ENCODE measurements around the gene PPP1R9B.

The PPP1R9B gene

GRCh38 chr17:50103252-50103651 is 47.2 kb downstream of the PPP1R9B start:
- FAIRE-seq: no peak

- no peak for FAIRE-seq
These were observed 48.1 kb downstream of the PPP1R9B start for GRCh38 chr17:50102164-50102991.

DNA sequence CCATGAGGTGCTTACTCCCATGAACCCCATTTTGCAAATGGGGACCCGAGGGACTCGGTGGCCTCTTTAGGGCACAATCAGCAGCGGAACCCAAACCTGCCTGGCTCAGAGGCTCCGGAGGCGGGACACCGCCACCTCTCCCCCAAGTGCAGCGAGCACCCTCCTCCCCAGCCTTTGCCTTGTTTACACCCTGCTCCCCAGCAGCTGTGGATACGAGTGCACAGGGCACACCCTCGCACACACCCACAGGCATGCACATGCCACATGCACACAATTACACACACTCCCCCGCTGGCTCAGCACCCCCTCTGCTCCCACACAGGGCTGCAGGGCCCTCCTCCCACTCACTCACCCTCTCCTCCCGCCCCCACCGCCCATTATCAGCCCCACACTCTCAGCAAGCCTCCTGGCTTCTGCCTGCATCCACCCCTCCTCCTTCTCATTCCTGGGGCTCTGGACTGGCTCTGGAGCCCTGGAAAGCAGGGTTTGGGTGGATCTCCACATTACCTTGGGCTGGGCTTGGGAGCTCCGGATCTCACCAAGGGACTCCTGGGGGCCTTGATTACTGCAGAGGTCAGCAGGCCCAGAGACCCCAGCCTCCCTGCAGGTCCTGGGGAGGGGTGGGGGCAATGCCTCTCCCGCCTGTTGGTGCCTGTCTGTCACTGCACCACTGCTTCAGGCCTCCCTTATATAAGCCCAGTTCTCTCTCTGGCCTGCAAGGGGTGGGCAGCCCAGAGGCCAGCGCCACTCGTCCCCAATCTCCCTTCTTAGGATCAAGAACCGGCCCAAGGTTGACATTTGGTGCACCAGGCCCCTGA is 48.9 kb downstream of the PPP1R9B start:
- no peak for FAIRE-seq

DNA sequence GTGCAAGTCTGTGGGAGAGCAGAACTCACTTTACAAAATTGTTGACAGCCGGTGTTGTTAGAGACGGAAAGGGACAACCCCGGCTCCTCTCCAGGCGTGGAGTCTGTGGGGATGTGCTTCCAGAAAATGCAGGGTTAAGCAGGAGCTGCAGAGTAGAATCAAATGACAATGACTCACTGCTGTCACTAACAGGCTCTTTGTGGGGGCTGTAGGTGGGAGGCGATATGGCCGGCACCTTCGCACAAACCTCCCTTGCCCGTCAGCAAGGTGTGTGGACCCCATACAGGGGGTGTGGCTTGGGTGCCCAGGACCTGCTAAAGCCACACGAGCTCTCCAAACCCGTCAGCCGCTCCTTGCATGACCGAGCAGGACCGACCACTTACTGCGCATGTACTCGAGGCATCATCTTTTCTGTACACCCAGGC is 49.5 kb downstream of the PPP1R9B start:
- no peak for FAIRE-seq

DNA sequence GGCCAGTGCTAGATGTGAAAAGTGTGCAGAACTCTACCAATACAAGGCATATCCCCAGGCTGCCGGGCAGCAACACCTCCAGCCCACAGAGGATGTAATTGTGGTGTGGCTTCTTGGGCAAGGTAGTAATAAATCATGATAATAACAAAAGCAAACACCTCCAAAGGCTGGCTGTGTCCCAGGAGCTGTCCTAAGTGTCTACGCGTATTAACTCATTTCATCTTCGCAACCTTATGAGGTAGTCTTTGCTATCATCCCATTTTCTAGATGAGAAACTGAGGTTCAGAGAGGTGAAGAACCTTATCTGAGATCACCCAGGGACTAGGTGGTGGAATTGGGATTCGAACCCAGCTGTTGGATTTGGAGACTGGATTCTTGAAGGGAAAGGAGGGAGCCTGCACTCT is 50.0 kb downstream of the PPP1R9B start:
- FAIRE-seq: peak; percentile 24

DNA sequence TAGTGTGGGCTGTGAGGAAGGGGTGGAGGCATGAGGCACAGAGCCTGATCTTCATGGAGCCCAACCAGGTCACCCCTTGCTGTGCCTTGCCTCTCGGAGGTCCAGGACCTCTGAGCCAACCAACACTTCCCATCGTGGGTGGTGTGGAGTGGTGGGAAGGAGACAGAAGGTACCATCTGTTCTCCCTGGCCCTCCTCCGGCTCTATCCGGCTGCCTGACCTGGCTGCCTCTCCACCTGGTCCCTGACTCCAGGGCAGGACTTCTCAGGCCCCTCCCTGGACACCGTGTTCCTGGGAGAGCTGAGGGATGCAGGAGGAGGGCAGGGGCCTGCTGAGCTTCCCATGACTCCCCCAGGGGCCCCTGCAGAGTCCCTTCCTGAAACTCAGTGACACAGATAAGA is 51.5 kb downstream of the PPP1R9B start:
- FAIRE-seq: no peak

DNA sequence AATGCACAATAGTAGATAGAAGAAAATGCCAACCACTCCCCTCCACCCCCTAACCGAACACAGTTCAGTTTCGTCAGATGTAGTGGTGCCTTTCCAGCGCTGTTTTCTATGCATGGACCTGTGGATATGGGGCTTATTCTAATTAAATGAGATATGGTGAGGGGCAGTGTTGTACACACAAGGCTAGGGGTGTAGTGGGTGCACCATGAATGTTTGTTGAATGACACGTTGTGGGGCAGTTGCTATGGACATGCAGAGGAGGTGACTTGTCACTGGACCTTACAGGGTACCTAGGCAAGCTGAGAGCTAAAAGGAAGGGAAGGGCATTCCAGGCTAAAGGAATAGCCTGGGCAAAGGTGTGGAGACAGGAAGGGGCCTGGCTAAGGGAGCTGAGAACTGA is 51.9 kb downstream of the PPP1R9B start:
- FAIRE-seq: no peak

GRCh38 chr17:50097926-50098325 is 52.6 kb downstream of the PPP1R9B start:
- FAIRE-seq: no peak

- FAIRE-seq: no peak
These were observed 53.0 kb downstream of the PPP1R9B start for GRCh38 chr17:50097455-50097854.

DNA sequence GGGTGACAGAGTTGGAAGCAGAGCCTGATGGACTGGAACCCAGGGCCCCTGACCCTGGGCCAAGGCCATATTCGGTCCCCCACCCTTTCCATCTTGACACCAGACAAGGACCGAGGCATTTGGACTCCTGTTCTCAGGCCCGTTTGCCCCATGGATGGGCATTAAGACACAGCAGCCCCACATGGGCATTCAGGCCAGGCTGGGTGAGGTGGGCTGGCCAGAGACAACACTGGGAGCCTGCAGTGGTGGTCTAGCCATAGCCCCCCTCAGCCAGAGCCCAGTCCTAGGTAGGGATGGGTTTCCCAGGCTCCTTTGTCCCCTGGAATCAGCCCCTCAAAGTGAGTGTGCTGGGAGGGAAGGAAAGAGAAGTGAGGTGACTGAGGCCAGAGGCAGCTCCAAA is 53.7 kb downstream of the PPP1R9B start:
- FAIRE-seq: no peak

DNA sequence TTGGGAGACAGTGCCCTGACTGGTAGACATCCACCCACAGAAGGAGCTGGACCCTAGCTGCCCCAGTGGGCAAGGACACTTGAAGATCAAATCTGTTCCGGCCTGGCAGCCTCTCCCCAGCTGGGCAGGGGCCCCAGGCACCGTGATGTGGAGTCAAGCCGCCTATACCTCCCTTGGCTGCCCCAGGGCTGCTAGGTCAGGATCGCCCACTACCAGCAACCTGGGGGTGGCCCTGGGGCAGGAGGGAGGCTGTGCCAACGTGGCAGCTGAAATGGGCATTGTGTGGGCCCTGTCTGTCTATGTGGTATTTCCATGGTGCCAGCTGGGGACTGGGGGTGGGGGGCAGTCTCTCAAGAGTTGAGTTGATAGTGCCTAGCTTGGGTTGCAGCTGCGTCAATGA is 54.4 kb downstream of the PPP1R9B start:
- no peak for FAIRE-seq

DNA sequence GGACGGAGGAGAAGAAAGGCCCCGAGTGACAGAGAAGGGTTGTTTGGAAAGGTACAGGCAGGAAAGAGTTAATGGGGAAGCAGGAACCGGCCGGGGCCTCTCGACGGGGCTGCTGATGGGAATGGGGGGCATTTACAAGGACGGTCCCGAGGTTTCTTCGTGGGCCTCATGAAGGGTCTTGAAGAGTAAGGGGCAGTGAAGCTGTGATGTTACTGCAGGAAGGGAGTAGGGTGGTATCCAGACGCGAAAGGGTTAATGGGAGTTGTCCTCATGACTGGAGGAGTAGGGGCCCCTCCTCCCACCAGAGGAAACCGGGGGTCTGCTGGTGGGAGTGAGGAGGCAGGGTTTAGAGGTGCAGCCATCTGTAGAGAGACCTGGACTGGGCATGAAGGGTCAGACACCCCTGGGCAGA is 54.8 kb downstream of the PPP1R9B start:
- no peak for FAIRE-seq

- no peak for FAIRE-seq
These were observed 55.5 kb downstream of the PPP1R9B start, which contains the start of gene PDK2 for GRCh38 chr17:50094753-50095619. Gene PDK2, plus strand, starts transcription at chr17:50095351. Its CDS starts 85 bp downstream, at chr17:50095436.

- FAIRE-seq: peak; percentile 24
These were observed 56.2 kb downstream of the PPP1R9B start for GRCh38 chr17:50094243-50094752.

DNA sequence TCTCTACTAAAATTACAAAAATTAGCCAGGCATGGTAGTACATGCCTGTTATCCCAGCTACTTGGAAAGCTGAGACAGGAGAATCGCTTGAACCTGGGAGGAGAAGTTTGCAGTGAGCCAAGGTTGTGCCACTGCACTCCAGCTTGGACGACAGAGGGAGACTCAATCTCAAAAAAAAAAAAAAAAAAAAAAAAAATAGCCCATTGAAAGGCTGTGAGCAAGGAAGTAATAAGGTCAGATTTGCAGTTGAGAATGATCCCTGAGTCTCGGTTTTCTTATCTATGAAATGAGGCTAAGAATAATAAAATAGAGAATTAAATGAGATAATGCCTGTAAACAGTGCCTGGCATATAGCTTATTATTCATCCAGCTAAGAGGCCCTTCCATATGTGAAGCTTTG is 56.7 kb downstream of the PPP1R9B start:
- no peak for FAIRE-seq

GRCh38 chr17:50093246-50093645 is 57.2 kb downstream of the PPP1R9B start:
- FAIRE-seq: no peak

DNA sequence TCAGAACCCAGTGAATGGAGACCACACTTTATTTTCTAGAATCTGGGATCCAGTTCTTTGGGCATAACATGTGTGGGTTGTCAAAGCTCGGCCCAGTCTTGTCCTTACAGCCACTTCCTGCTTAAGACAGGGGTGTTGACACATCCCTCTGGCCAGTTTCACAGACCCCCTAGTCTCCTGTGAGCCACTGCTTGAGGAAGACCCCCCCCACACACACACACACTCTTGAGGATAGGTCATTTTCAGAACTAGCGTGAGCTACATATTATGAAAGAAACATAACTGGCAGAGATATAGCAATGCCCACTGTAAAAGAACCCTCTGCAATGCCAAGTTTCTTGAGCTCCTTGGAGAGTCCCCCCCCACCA is 58.6 kb downstream of the PPP1R9B start:
- FAIRE-seq: no peak

DNA sequence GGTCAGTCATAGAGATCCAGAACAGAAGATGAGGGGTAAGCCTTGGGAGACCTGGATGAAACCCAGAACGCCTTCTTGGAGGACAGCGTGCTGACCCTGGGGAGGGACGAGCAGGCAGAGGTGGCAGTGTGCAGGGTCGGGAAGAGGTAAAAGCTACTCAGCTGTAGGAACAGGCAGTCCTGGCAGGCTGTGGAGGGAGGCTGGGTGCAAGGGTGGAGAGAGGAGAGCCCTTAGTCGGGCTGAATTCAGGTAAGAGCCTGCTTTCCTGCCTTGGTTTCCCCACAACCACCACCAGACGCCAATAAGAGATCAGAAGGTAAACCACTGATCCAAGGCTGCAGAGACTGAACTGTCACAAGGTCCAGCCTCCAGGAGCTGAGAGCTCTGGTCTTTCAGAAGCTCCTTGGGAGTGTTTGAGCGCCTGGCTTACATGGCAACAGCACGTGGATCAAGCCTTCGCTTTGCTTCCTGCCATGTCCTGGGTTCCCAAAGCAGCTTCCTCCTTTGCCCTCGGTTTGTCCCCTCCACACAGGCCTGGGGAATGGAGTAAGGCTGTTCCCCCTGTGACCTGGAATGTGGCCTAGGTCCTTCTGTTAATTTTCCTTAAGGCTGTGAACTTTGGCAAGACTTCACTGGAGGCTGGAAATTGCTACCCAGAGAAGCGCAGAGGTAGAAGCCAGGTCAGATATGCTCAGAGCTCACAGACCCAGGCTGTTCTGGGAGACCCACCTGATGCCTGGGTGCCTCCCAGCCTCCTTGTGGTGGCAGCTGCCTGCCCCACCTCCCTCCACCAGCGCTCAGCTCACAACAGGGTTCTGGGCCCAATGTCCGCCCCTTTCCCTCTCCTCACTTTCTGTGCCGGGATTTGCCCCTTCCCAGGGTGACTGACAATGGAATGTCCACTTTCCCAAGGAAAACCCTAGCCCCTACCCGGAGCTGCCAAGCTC is 59.2 kb downstream of the PPP1R9B start:
- FAIRE-seq: no peak

DNA sequence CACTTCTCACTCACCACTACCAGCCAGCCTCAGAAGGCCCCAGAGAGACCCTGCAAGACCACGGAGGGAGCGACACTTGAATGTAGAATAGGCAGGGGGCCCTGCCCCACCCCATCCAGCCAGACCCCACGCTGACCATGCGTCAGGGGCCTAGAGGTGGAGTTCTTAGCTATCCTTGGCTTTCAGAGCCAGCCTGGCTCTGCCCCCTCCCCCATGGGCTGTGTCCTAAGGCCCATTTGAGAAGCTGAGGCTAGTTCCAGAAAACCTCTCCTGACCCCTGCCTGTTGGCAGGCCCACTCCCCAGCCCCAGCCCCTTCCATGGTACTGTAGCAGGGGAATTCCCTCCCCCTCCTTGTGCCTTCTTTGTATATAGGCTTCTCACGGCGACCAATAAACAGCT is 60.4 kb downstream of the PPP1R9B start:
- FAIRE-seq: no peak

DNA sequence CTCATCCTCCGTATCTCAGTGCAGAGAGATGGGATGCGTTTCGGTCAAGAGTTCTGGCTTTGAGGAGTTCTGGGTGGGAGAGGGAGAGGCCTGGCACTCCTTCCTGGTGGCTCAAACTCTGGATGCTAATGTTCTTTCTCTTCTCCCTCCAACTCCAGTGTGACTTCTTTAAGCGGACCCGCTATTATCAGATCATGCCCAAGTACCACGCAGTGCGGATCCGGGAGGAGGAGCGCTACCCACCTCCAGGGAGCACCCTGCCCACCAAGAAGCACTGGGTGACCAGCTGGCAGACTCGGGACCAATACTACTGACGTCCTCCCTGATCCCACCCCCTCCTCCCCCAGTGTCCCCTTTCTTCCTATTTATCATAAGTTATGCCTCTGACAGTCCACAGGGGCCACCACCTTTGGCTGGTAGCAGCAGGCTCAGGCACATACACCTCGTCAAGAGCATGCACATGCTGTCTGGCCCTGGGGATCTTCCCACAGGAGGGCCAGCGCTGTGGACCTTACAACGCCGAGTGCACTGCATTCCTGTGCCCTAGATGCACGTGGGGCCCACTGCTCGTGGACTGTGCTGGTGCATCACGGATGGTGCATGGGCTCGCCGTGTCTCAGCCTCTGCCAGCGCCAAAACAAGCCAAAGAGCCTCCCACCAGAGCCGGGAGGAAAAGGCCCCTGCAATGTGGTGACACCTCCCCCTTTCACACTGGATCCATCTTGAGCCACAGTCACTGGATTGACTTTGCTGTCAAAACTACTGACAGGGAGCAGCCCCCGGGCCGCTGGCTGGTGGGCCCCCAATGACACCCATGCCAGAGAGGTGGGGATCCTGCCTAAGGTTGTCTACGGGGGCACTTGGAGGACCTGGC is 61.3 kb downstream of the PPP1R9B start:
- no peak for FAIRE-seq

Measured in islet of Langerhans (tissue), 1 donor.